Stimulated activated CD8-positive, alpha-beta memory T cell treated with anti-CD3 and anti-CD28 coated beads, Interleukin-4, amount 100 ng/mL, for 24 hours (primary cell): ENCODE measurements around the gene TAGLN2.
A peak's percentile ranks its signal among the peaks of the same experiment; 100 is the strongest.

Experiments
- DNase-seq: peaks from one replicate; pipeline ENCODE4 v3.0.0-alpha.2; 2020; ENCODE audit warnings: low read depth

TAGLN2 gene

GRCh38 chr1:159924791-159925718 lies at the start of gene TAGLN2:
Gene TAGLN2, minus strand, starts transcription at chr1:159925507. Its CDS starts 4,998 bp downstream, at chr1:159920509.
- peak; percentile 90 for DNase-seq

GRCh38 chr1:159974350-159974965 lies 49.2 kb upstream of the TAGLN2 start:
- no peak for DNase-seq

DNA sequence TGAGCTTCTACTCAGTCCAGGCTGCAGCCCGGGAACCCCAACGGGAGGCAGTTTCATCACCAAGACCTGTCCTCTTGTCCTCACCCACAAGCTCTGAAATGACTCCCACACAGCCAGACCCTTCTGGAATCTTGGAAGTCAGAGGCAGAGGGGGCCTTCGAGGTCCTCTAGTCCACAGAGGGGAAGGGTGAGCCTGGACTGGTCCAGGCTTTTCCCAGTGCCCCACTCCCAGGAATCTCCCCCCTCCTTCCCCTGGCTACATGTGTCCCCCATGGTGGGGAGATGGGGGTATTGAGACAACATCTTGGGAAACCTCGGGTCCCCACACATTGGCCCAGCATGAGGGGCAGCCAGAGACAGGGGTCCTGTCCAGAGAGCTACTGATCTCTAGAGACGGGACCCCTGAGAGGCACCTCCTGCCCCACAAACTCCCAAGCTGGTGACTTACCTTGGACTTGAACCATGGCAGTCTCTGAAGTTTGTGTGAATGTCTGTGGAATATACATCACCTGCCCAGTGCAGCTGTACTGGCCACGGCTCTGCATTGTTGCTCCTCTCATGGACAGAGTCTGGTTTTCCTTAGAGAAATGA lies 48.1 kb upstream of the TAGLN2 start:
- DNase-seq: no peak

DNA sequence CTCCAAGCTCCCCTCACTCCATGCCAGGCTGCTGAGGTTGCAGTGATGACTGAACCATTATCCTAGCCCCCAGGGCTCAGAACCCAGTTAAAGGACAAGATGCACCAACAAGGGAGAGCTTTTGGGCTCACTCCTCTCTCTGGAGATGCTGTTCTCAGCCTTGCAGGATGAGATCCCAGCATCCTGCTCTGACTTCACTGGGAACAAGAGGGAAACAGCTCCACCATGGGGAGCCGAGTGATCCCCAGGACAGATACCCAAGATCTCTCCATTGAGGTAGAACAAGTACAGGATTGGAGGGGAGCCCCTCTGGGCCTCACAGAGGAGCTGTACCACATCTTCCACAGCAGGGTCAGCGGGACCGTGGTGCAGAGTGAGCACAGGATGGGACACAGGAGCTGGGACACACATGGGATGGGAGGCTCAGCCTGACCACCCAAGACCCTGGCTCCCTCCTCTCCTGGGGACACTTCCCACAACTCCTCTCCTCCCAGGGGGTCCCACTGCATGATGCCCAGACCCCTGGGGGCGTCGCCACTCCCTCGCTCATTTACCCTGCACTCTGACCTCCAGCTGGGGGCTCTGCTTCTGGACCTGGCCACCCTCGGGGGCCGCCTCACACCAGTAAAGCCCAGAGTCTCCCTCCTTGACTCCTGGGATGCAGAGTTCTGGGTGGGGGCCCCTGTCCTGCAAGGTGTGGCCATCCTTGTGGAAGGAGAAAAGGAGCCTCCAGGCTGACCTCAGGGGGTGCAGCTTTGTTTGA lies 47.3 kb upstream of the TAGLN2 start:
- no peak for DNase-seq

- no peak for DNase-seq
These were observed 45.6 kb upstream of the TAGLN2 start for GRCh38 chr1:159970932-159971342.

DNA sequence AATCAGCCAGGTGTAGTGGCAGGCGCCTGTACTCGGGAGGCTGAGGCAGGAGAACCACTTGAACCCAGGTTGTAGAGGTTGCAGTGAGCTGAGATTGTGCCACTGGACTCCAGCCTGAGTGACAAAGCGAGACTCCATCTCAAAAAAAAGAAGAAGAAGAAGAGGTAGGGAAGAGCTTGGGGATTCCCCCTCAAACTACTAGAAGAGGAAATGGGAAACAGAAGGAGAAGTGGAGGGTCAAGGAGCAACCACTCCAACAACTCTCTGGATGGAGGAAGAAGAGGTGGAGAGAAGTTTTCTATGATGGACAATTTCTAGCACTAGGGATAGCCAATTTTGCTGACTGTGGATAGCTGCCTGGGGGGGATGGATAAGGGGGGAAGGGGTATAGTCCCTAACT lies 43.6 kb upstream of the TAGLN2 start:
- DNase-seq: no peak

GRCh38 chr1:159965263-159965662 lies 40.0 kb upstream of the TAGLN2 start:
- DNase-seq: no peak

DNA sequence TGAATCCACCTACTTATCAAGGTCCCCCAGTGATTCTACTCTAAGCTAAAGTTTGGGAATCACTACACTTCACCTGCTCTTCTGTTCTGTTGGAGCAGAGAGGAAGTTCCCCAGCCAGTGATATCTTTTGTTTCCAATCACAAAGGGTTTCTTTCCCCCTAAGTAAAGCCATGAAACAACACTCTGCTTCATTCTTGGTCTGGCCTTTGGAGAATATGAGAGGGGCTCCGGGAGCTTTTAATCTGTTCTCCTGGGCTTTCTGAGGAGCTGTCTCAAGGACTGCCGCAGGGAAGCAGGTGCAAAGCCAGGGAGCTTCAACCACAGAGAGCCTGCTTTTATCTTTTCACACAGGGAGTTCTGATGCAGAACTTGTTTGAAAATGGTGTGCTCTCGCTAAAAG lies 38.8 kb upstream of the TAGLN2 start:
- DNase-seq: no peak

- no peak for DNase-seq
These were observed 36.9 kb upstream of the TAGLN2 start for GRCh38 chr1:159962176-159962575.

- no peak for DNase-seq
These were observed 36.3 kb upstream of the TAGLN2 start for GRCh38 chr1:159961636-159962035.

GRCh38 chr1:159960721-159961381 lies 35.5 kb upstream of the TAGLN2 start:
- DNase-seq: no peak

GRCh38 chr1:159959451-159959850 lies 34.1 kb upstream of the TAGLN2 start:
- DNase-seq: no peak

GRCh38 chr1:159958719-159959380 lies 33.5 kb upstream of the TAGLN2 start:
- DNase-seq: no peak

GRCh38 chr1:159957824-159958268 lies 32.5 kb upstream of the TAGLN2 start:
- no peak for DNase-seq

GRCh38 chr1:159955456-159955855 lies 30.1 kb upstream of the TAGLN2 start:
- DNase-seq: no peak

DNA sequence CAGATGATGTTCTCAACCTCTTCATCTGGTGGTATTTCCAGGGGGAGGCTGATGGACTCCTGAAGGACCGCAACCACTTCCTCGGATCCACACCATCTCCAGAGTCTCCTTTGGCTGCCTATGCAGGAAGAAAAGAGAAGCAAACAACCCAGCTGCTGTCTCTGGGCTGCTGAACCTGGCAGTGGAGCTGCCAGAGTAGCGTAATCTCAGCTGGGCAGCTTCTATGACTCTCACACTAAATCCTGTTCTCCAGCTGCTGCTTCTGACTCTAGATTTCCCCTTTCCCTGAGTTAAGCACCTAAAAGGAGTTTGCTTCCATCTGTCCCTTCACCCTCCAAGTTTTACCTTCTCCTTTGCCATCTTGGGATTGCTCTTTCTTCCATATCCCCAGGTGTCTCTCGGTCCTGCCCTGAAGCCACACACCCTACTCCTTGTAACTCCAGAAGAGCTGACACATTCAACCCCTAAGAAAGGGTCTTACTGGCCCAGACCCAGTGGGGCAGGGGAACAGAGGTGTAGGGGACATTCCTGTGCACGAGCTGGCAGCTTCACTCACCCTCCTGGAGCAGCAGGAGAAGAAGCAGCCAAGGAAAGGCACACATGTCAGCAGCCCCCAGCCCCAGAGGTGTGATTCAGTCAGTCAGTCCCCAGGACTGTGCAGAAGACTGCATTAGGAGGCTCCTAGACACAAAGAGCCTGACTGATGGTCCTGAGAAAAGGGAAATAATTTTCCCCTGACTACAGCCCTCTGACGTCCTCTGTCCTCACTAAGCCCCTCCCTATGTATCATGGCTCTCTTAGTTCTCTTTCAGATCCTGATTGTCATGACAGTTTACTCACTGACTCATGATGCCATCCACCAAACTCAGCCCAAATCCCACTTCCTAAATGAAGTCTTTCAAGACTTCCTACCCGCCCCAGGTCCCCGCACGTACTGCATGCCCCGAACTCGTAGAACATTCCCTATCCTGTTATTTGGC lies 28.5 kb upstream of the TAGLN2 start, which contains the start of gene SLAMF9:
Gene SLAMF9, minus strand, starts transcription at position 702 of the 980 bp plus-strand sequence. Its CDS starts 100 bp downstream, at position 602.
- no peak for DNase-seq

DNA sequence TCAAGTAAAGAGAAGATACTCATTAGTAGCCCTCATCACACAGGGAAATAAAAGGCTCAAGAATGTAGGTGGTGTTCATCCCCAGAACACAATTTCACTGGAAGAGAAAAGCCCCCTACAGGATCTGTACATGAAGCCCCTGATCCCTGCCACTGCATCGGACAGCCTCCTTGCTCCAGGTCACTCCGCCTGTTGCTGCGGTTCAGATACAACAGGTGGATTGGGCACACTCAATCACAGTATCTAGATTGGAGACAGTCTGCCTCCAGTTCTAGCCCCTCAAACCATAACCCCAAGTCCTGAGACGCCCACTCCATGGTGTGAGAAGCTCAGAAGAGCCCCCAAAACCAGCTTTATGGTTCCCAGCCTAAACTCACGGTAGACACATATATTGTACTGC lies 27.6 kb upstream of the TAGLN2 start:
- no peak for DNase-seq

DNA sequence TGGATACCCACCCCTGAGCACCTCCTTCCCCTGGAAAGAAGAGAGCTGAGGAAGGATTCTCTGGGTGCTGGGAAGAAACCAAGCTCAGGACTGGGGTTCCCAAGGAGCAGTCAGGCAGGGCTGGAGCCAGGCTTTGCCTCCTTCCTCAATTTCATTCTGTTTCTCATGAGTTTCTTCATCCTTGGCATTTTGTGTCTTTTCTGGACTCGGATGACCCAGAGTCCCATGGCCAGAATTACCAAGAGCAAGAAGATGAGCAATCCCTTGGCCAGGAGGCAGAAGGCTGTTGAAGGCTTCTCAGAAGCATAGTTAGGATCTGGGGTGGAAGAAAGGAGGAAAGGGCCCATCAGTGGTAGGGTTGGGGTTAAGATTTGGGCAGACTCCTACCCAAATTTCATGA lies 26.2 kb upstream of the TAGLN2 start:
- DNase-seq: no peak

DNA sequence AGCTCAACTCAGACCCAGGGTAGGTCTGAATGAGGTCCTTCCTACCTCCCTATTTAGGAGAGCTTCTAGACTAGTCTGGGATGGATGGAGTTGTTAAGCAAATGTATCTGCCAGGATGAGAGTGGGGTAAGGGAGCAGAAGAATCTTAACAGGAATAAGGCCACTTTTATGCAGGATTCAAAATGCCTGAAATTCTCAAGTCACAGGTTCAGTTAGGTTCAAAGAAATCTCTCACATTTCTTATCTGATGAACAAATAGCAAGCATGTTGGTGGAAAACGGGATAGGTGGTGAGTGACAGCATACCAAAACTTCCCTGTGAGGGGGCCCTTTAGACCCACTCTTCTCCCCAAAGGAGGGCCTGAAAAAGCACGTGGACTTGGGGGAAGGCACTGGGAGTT lies 25.7 kb upstream of the TAGLN2 start:
- DNase-seq: no peak

DNA sequence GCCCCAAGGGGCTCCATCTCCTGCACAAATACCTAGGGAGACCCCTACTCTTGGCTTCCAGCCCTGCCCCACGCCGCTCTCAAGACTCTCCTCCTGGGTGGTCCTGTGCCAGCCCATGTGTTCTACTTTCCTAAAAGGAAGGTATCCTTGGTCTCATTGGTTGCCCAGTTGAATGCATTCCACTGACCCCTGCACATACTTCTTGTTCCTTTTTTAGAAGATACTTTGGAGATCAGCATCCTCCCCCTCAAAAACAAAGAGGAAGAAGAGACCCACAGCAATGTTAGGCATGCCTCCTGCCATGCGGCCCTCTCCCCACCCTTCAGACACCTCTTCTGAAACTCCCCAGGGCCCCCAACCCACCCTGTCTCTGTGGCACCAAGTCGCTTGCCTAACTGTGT lies 24.7 kb upstream of the TAGLN2 start:
- no peak for DNase-seq
